ENCODE data around the gene C2CD2. TPM values are rescaled to one million over a fixed set of nuclear protein-coding genes. Genes with fewer than 3 reads are reported as not detected.
A peak's percentile ranks its signal among the peaks of the same experiment; 100 is the strongest.
"Not testable (repeated sequence)": the region's sequence is repeated elsewhere in the genome, so short reads cannot be mapped to it uniquely, and the experiment has no call there.

The C2CD2 gene
- 14.1 and 14.5 TPM in 2 replicates for total RNA-seq (2014; rRNA removed; shearing (Covaris generic))

- Histone ChIP-seq H3K36me3 (no peaks in the 10 kb centered on the region), H3K4me1 (peaks cover 22% of the 10 kb centered on the region), H3K9me3 (replicated peaks) (0 out of 2 replicates have a peak, but pooled peaks cover 3% of the 10 kb centered on the region), H3K27me3 (no peaks in the 10 kb centered on the region), H3K4me3 (peak within 1 kb of the TSS; percentile 94), H3K27ac (peak within 1 kb of the TSS; percentile 49)
- DNase-seq, result peak; percentile 77 to 82
Measured at GRCh38 chr21:41953831-41954653, at the start of gene C2CD2. Gene C2CD2 (minus strand): TSS chr21:41954018. CDS start chr21:41953648, 370 bp downstream.

- Histone ChIP-seq H3K36me3 (peaks cover 34% of the 10 kb centered on the region), H3K27me3 (no peaks in the 10 kb centered on the region), H3K27ac (no peak overlapping the region), H3K4me1 (no peaks in the 10 kb centered on the region), H3K4me3 (no peak overlapping the region), H3K9me3 (replicated peaks) (no peaks in the 10 kb centered on the region)
- no peak for DNase-seq
Measured at GRCh38 chr21:42003051-42003461, 49.2 kb upstream of the C2CD2 start.

- Histone ChIP-seq H3K9me3 (replicated peaks) (no peaks in the 10 kb centered on the region), H3K27me3 (no peaks in the 10 kb centered on the region), H3K27ac (no peak overlapping the region), H3K4me1 (no peaks in the 10 kb centered on the region), H3K36me3 (peaks cover 35% of the 10 kb centered on the region), H3K4me3 (no peak overlapping the region)
- DNase-seq, result no peak
Measured at GRCh38 chr21:42002421-42002958, 48.7 kb upstream of the C2CD2 start.

GRCh38 chr21:42001781-42002180 is 48.0 kb upstream of the C2CD2 start:
- no peak for DNase-seq
- no peaks in the 10 kb centered on the region for H3K27me3 ChIP-seq
- no peak overlapping the region for H3K4me3 ChIP-seq
- no peaks in the 10 kb centered on the region for H3K9me3 ChIP-seq (replicated peaks)
- H3K4me1 ChIP-seq, result no peaks in the 10 kb centered on the region
- peaks cover 34% of the 10 kb centered on the region for H3K36me3 ChIP-seq
- H3K27ac ChIP-seq, result no peak overlapping the region

- no peak for DNase-seq
- H3K27me3 ChIP-seq, result no peaks in the 10 kb centered on the region
- H3K36me3 ChIP-seq, result peaks cover 38% of the 10 kb centered on the region
- no peaks in the 10 kb centered on the region for H3K9me3 ChIP-seq (replicated peaks)
- no peak overlapping the region for H3K27ac ChIP-seq
- H3K4me3 ChIP-seq, result no peak overlapping the region
- no peaks in the 10 kb centered on the region for H3K4me1 ChIP-seq
Measured at GRCh38 chr21:42000908-42001307, 47.1 kb upstream of the C2CD2 start.

- Histone ChIP-seq H3K36me3 (peaks cover 56% of the 10 kb centered on the region), H3K27me3 (no peaks in the 10 kb centered on the region), H3K4me1 (no peaks in the 10 kb centered on the region), H3K9me3 (replicated peaks) (no peaks in the 10 kb centered on the region), H3K4me3 (no peak overlapping the region), H3K27ac (no peak overlapping the region)
- no peak for DNase-seq
Measured at GRCh38 chr21:41997657-41998056, 43.8 kb upstream of the C2CD2 start.

GRCh38 chr21:41995577-41995976 is 41.8 kb upstream of the C2CD2 start:
- Histone ChIP-seq H3K27me3 (no peaks in the 10 kb centered on the region), H3K4me1 (no peaks in the 10 kb centered on the region), H3K9me3 (replicated peaks) (no peaks in the 10 kb centered on the region), H3K27ac (no peak overlapping the region), H3K36me3 (peaks cover 53% of the 10 kb centered on the region), H3K4me3 (no peak overlapping the region)
- no peak for DNase-seq

GRCh38 chr21:41994613-41995012 is 40.8 kb upstream of the C2CD2 start:
- DNase-seq, H3K27me3 ChIP-seq, H3K4me1 ChIP-seq: not testable (repeated sequence)

GRCh38 chr21:41993744-41994143 is 39.9 kb upstream of the C2CD2 start:
- DNase-seq, result no peak
- Histone ChIP-seq H3K27ac (no peak overlapping the region), H3K27me3 (no peaks in the 10 kb centered on the region), H3K9me3 (replicated peaks) (no peaks in the 10 kb centered on the region), H3K4me1 (no peaks in the 10 kb centered on the region), H3K36me3 (peaks cover 58% of the 10 kb centered on the region), H3K4me3 (no peak overlapping the region)

More at GRCh38 chr21:41994613-41995012, 40.8 kb upstream of the C2CD2 start:
- not testable (repeated sequence) for H3K9me3 ChIP-seq (replicated peaks); H3K27ac ChIP-seq; H3K4me3 ChIP-seq
- peaks cover 57% of the 10 kb centered on the region for H3K36me3 ChIP-seq

GRCh38 chr21:41992576-41992975 is 38.8 kb upstream of the C2CD2 start:
- peaks cover 2% of the 10 kb centered on the region for H3K4me1 ChIP-seq
- H3K9me3 ChIP-seq (replicated peaks), result no peaks in the 10 kb centered on the region
- no peak for DNase-seq
- peaks cover 56% of the 10 kb centered on the region for H3K36me3 ChIP-seq
- H3K4me3 ChIP-seq, result no peak overlapping the region
- no peak overlapping the region for H3K27ac ChIP-seq
- H3K27me3 ChIP-seq, result no peaks in the 10 kb centered on the region

GRCh38 chr21:41991659-41992058 is 37.8 kb upstream of the C2CD2 start:
- H3K4me3 ChIP-seq, result no peak overlapping the region
- H3K9me3 ChIP-seq (replicated peaks), result no peaks in the 10 kb centered on the region
- H3K27ac ChIP-seq, result no peak overlapping the region
- H3K4me1 ChIP-seq, result peaks cover 11% of the 10 kb centered on the region
- peaks cover 50% of the 10 kb centered on the region for H3K36me3 ChIP-seq
- DNase-seq, result no peak
- no peaks in the 10 kb centered on the region for H3K27me3 ChIP-seq

GRCh38 chr21:41989698-41990097 is 35.9 kb upstream of the C2CD2 start:
- Histone ChIP-seq H3K9me3 (replicated peaks) (no peaks in the 10 kb centered on the region), H3K4me3 (no peak overlapping the region), H3K27me3 (no peaks in the 10 kb centered on the region), H3K27ac (no peak overlapping the region), H3K36me3 (peaks cover 33% of the 10 kb centered on the region), H3K4me1 (peaks cover 21% of the 10 kb centered on the region)
- no peak for DNase-seq

GRCh38 chr21:41987310-41987709 is 33.5 kb upstream of the C2CD2 start:
- Histone ChIP-seq H3K27me3 (no peaks in the 10 kb centered on the region), H3K27ac (peak overlapping the region; percentile 79), H3K4me1 (peaks cover 21% of the 10 kb centered on the region), H3K4me3 (no peak overlapping the region), H3K9me3 (replicated peaks) (no peaks in the 10 kb centered on the region), H3K36me3 (peaks cover 18% of the 10 kb centered on the region)
- DNase-seq, result no peak

- Histone ChIP-seq H3K9me3 (replicated peaks) (no peaks in the 10 kb centered on the region), H3K36me3 (peaks cover 10% of the 10 kb centered on the region), H3K27me3 (no peaks in the 10 kb centered on the region), H3K4me3 (no peak overlapping the region), H3K4me1 (peaks cover 21% of the 10 kb centered on the region), H3K27ac (peak overlapping the region; percentile 79)
- peak; percentile 51 to 86 for DNase-seq
Measured at GRCh38 chr21:41985662-41986416, 32.0 kb upstream of the C2CD2 start.

- no peak overlapping the region for H3K27ac ChIP-seq
- no peaks in the 10 kb centered on the region; the same call in 1 of the 2 replicates for H3K9me3 ChIP-seq (replicated peaks)
- peaks cover 21% of the 10 kb centered on the region for H3K4me1 ChIP-seq
- no peaks in the 10 kb centered on the region for H3K27me3 ChIP-seq
- no peak overlapping the region for H3K4me3 ChIP-seq
- no peaks in the 10 kb centered on the region for H3K36me3 ChIP-seq
- DNase-seq, result no peak
Measured at GRCh38 chr21:41983229-41983628, 29.4 kb upstream of the C2CD2 start.

Data from SJCRH30 (cell line).